Erythroblast (primary cell): ENCODE results near the gene MYH4.

Experiments used
- DNase-seq, 2 experiments: peaks; one replicate each; lab custom pipeline; 2025; lab: John Stamatoyannopoulos, UW
- GATA1 ChIP-seq: IDR thresholded peaks from 2 replicates; pipeline ENCODE4 v1.6.1; 2011; ENCODE audit warnings: low read depth, mild to moderate bottlenecking, control low read depth, low read length, moderate library complexity
- POLR2A ChIP-seq: IDR thresholded peaks from 2 replicates; pipeline ENCODE4 v1.6.1; 2011; ENCODE audit warnings: mild to moderate bottlenecking, low read length

Gene MYH4

GRCh38 chr17:10396524-10397163 lies 72.7 kb downstream of the MYH4 start:
- TF ChIP-seq POLR2A (no peak), GATA1 (no peak)
- DNase-seq = no peak

DNA sequence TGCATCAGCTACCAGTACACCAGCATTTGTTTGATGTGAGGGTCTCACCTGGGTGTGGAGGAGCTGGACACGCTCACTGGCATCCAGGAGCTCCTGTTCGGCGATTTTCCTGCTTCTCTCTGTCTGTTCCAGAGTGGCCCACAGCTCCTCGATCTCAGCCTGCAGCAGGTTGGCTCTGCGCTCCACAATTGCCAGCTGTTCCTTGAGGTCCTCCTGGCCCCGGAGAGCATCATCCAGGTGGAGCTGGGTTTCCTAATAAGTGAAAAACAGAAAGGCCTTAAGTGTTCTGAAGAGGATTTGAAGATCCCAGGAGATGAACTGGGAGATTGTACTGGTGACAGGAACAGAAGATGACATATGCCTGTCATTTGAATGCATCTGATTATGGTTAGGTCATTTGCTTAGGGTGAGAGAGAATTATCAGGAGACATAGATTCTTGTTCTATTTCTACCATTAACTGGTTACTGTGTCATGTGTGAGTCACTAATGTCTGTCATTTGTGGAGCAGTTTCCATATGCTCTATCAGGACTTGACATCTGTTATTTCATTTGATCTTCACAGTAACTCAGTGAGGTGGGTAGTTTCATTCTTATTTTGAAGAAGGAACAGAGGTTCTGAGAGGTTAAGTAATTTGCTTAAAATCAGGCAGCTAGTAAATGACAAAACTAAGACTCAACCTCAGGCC lies 75.0 kb downstream of the MYH4 start:
- TF ChIP-seq GATA1 (no peak), POLR2A (no peak)

More for the DNA sequence above, 75.0 kb downstream of the MYH4 start:
- no peak for DNase-seq
